Epidermal melanocyte (primary cell): Measurements from ENCODE around the gene ZSWIM5.
"Not testable (repeated sequence)": the region's sequence is repeated elsewhere in the genome, so short reads cannot be mapped to it uniquely, and the experiment has no call there.

Experiments used
- DNase-seq: peaks from one replicate; pipeline ENCODE4 v3.0.0; 2011; ENCODE audit warnings: low spot score; ENCODE audit not compliant: insufficient read length

ZSWIM5 gene

DNA sequence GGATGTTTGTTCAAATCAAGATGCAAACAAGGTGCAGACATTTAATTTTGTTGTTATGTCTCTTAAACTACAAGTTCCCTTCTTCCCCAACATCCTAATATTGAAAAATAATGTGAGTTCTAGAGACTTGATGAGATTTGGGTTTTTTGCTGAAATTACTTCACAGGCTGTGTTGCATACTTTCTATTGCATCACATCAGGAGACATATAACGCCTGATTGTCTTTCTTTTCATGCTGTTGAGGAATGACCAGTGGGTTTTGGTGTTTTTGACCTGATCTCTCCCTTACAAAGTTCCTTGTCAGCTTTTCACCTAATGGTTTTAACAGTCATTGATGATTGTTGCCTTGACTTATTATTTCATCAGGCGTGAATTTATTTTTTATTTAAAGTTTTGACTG lies 111.0 kb downstream of the ZSWIM5 start:
- DNase-seq: no peak

DNA sequence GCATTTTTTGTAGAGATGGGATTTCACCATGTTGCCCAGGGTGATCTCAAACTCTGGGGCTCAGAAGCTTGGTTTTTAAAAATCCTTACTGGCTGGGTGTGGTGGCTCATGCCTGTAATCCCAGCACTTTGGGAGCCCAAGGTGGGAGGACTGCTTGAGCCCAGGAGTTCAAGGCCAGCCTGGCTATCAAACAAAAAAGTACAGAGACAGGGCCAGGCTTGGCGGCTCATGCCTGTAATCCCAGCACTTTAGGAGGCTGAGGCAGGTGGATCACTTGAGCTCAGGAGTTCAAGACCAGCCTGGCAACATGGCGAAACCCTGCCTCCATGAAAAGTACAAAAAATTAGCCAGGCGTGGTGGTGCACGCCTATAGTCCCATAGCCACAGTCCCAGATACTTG lies 112.0 kb downstream of the ZSWIM5 start:
- DNase-seq: not testable (repeated sequence)

DNA sequence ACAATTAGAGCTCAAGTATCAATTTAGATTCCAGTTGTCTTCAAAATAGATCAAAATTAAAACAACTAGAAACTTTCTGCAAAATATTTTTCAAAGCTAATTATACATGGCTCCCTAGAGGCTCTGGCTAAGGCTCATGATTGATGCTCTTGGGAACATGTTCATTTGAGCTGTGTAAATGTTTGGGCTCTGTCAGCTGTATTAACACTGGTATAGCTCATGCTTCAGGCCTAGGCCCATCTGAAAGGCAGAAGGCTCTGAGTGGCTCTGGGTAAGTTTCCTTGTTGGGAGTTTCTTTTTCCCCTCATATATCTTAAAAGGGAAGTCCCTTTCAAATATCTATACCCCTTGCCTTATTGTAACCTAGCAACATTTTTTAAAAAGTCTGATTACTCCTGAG lies 113.1 kb downstream of the ZSWIM5 start:
- DNase-seq: no peak

DNA sequence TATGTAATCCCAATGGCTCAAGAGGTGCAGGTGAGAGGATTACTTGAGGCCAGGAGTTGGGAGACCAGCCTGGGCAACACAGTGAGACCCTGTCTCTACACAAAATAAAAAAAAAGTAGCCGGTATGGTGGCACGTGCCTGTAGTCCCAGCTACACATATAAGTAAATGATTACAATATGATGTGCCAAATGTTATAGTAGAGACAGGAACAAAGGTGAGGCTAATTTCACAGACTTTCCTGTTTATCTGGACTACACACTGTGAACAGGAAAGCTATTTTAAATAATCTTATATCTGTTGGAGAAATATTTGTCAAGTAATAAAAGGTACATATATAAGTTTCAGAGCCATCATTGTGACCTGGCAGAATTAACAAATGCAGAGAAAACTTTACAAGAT lies 116.7 kb downstream of the ZSWIM5 start:
- DNase-seq: no peak

DNA sequence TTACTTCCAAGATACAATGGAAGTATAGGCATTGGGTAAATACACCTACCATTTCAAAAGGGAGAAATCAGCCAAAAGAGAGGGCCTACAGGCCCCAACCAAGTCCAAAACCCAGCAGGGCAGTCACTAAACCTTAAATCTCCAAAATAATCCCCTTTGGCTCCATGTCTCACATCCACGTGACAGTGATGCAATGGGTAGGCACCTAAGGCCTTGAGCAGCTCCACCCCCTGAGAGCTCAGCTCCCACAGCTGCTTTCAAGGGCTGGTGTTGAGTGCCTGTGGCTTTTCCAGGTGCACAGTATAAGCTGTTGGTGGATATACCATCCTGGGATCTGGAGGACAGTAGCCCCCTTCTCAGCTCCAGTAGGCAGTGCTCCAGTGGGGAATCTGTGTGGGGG lies 121.8 kb downstream of the ZSWIM5 start:
- DNase-seq: no peak

DNA sequence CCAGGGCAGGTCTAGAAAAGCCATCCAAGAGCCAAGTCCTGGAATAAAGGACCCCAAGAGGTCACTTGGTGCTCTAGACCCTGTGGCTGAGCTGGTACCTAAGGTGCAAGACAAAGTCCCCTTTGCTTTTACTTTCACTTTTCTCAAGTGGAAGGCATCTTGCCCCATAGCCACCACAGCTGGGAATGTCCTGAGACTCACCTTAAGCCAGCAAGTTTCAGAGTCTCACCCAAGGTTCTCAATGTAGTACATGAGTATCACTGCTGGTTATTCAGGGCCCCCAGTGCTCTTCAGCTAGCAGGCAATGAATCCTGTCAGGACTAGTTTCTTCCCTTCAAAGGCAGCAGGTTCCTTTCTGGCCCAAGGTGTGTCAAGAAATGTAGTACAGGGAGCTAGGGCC lies 126.9 kb downstream of the ZSWIM5 start:
- DNase-seq: no peak

DNA sequence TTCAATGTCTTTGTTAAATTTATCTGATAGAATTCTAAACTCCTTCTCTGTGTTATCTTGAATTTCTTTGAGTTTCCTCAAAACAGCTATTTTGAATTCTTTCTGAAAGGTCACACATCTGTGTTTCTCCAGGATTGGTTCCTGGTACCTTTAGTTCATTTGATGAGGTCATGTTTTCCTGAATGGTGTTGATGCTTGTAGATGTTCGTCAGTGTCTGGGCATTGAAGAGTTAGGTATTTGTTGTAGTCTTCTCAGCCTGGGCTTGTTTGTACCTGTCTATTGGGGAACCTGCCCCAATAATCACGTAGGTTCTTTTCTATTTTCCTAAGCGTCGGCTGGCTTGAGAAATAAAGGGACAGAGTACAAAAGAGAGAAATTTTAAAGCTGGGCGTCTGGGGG lies 129.4 kb downstream of the ZSWIM5 start:
- not testable (repeated sequence) for DNase-seq

DNA sequence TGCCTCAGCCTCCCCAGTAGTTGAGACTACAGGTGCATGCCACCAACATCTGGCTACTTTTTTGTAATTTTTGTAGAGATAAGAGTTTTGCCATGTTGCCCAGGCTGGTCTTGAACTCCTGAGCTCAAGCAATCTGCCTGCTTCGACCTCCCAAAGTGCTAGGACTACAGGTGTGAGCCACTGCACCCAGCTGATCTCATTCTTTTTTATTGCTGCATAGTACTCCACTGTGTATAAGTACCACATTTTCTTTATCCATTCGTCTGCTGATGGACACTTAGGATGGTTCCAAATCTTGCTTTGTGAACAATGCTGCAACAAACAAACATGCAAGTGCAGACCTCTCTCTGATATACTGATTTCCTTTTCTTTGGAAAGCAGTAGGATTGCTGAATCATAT lies 134.8 kb downstream of the ZSWIM5 start:
- no peak for DNase-seq

DNA sequence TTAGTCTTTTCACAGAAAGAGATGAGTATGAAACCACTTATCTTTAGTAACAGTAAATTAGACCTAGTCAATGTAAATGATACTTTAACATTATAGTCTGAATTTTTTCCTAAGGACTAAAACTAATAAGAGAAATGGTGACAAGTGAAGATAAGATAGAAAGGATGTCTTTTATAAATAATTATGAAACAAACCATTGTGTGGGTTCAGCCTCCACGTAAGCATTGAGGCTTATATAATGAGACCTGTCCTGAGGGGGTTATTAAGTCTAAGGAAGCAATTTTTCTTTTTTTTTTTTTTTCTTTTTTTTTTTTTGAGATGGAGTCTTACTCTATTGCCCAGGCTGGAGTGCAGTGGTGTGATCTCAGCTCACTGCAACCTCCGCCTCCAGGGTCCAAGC lies 138.6 kb downstream of the ZSWIM5 start:
- DNase-seq: no peak

DNA sequence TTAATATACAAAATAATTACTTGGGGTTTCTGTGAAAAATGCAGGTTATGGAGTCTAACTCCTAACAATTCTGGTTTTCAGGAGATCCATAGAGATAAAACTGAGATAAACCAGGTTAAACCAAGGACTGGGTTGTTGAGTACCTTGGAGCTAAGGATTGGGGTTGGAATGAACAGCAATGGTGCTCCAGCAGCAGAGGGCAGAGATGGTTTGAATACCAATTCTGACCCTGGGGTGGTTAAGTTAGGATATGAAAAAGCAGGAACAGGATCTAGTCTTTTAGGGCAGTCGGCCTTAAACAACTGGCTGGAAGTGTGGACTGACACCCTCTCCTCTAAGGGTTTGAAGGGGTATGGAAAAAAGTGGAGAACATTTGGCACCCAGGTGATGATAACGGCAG lies 141.3 kb downstream of the ZSWIM5 start:
- DNase-seq: no peak

DNA sequence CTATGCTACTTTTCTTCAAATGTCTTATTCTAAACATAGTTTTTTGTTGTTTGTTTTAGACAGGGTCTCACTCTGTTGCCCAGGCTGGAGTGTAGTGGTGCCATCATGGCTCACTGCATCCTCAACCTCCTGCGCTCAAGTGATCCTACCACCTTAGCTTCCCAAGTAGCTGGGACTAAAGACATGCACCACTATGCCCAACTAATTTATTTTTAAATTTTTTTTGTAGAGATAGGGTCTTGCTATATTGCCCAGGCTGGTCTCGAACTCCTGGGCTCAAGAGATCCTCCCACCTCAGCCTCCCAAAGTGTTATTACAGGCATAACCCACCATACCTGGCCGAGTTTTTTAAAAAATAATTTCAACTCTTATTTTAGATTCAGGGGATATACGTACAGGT lies 143.9 kb downstream of the ZSWIM5 start:
- DNase-seq: not testable (repeated sequence)

DNA sequence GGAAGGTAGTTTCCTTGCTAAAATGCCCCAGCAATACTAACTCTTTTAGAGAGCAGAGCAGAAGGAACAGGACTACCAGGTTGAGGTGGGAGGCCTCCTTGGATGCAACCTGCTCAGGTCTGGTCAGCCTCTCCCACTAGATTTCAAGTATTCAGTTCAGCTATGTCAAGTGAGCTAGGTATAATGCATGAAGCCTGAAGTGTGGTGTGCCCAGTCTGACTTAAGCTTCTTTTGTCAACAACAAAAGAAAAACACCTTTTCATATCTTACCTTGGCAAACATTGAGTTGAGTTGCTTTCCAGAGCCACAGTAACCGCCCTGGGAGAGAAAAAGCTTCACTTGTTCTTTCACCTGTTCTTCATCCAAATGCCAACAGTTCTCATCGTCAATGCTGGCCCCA lies 146.6 kb downstream of the ZSWIM5 start:
- no peak for DNase-seq

DNA sequence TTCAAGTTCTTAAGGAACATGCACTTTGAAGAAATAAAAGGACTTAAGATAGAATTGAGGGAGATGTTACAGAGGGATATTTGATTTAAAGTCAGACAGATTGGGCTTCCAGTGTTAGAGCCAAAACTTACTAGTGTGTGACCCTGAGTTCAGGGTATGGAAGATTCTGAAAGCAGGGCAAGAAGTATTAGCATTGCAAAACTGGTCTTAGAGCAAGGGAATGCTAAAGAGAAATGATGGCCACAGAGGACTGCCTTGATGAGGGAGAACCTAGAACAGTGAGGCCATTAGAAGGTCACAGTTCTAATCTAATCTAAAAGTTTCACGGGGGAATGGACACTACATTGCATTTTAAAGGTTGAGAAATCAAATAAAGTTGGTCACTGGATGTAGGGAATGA lies 148.9 kb downstream of the ZSWIM5 start:
- no peak for DNase-seq

DNA sequence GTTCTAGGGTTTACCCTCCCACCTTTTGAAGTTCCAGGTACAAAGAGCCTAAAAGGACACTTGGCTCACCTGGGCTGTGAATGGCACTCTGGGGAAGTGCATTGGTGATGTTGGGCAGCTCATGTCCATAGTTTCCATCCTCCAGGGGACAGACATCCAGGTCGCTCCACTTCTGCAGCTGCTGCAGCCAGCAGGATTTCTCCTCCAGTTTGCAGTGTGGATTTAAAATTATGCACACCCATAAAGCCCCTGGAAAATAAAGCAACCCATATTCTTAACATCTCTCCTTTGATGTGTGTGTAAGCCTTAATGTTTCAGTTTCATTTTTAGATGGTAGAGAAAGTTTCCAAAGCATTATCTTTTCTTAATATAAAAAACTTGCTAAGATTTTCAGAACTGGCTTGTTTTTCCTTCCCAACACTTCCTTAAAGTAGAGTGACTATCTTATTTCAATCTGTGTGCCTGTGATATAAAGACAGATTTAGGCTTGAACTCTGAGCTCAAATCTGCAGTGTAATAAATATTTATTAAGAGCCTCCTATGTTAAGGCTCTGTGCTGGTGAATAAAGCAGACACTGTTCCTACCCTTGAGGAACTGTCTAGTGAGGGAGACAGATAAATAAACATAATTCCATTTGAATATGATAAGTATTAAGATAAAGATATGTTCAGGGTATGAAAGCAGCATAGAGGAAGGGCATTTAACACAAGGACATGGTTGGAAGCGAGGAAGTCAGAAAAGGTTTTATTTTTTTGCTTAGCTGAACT lies 155.2 kb downstream of the ZSWIM5 start:
- DNase-seq: no peak

DNA sequence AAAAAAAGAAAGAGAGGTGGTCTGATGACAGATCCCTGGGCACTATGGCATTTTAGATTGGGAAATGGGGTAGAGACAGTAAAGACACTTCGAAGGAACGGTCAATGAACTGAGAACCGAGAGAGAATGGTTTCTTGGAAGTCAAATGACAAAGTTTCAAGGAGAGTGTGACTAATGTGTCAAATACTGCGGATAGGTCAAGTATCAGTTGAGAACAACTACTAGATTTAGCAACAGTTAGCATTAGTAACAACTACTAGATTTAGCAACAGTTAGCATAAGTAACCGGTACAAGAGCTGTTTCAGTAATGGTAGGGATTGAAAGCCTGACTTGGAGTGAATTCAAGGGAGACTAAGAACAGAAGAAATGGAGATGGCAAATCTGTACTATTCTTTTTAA lies 159.4 kb downstream of the ZSWIM5 start:
- DNase-seq: no peak

DNA sequence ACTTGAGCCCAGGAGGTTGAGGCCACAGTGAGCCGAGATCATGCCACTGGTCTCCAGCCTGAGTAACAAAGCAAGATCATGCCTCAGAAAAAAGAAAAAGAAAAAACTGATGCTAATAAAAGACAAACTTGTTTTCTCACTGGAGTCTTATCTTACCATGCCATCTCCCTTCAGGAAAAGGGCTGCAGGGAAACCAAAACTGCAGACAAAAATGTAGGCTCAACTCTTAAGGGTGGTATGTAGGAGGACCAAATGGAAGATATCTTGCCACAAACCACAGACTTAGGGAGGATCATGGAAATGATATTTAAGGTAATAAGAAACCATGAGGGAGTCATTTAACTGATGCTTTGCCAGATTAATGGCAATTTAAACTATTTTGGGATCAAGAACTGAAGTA lies 161.5 kb downstream of the ZSWIM5 start:
- no peak for DNase-seq

DNA sequence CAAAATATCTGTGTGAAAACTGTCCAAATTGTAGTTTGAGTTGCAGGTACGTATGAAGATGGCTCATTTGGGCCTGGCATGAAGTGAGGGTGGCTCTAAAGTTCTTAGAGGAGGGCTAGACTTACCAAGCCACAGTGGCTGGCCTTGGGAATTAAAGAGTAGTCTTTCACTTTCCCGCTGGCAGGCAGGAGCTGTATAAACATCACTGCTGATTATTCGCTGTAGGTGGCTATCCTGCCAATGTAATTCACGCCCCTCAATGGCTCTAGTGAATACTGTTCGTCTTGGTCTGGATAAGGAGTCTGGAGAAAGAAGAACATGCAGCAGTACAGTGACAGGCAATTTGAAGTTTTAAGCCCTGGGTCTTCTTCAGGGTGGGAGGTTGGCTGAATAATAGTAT lies 163.3 kb downstream of the ZSWIM5 start:
- no peak for DNase-seq

DNA sequence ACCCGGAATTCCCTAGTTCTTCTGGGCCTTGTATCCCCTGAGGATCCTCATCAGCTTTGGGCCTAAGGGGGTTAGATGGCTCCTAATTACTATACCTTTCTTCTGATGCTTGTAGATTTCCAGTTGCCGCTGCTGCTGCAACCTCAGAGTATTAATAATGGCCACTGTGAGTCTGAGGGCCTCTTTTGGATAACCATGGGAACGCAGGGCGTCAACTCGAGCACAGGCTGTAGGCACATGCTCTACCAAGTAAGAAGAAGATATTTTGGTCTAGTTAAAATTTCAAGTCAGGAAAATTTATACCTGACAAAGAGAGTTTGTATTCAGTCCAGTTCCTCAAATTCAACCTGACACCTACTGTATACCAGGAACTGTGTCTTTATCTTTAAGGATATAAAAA lies 166.1 kb downstream of the ZSWIM5 start:
- no peak for DNase-seq

DNA sequence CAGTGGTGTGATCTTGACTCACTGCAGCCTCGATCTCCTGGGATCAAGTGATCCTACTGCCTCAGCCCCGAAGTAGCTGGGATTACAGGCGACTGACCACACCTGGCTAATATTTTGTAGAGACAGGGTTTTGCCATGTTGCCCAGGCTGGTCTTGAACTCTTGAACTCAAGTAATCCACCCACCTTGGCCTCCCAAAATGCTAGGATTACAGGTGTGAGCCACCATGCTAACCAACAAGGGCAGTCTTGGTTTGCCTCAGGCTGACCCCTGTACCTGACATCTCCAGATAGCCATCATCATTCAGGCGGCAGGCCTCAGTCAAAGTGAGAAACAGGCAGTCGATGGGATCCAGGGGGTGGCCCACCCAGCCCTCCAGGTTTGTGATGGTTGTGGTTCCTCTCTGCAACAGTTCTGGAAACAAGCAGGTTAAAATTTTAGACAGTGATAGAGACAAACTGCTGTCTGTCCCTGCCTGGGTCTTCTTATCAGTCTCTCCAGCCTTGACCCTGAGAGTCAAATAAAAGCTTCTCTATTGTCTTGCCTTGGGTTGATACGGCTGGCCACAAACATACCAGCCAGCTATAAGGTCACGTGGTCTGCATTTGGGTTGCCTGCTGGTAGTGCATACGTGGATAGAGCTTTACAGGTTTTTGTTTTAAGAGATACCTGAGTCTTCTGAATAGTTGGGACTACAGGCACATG lies 167.6 kb downstream of the ZSWIM5 start:
- DNase-seq: no peak

DNA sequence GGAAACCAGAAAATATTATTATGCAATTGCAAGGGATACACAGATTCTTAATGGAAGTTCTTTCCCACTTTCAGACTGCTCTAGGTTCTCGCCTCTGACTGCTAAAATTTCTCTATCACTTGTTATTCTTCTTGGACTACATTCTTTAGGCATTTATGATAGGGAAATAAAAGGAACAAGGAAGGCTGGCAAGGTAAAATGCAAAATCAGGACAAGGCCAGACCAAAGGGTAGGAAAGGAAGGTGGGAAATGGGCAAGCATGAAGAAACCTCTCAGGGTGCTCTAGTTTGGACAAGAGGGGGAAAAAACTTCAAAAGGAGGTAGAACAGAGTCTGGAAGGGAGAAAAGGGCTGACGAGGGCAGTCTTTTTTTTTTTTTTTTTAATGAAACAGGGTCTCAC lies 168.2 kb downstream of the ZSWIM5 start:
- no peak for DNase-seq

DNA sequence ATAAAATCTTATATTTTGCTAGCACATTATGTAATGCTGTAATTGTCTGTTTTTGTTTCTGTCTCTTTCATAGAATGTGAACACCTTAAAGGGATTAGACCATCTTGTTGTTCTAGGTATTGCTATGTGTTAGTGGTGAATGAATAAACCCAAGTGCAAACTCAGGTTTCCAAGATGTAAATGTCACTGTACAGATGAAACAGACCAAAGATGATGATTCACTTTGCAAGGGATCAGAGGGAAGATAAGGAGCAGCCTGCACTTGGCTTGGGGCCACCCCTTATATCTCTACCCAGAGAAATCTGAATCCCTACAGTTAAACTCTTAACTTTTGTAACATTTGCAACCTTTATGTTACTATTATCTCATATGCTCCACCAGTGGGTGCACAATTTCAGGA lies 168.9 kb downstream of the ZSWIM5 start:
- no peak for DNase-seq

DNA sequence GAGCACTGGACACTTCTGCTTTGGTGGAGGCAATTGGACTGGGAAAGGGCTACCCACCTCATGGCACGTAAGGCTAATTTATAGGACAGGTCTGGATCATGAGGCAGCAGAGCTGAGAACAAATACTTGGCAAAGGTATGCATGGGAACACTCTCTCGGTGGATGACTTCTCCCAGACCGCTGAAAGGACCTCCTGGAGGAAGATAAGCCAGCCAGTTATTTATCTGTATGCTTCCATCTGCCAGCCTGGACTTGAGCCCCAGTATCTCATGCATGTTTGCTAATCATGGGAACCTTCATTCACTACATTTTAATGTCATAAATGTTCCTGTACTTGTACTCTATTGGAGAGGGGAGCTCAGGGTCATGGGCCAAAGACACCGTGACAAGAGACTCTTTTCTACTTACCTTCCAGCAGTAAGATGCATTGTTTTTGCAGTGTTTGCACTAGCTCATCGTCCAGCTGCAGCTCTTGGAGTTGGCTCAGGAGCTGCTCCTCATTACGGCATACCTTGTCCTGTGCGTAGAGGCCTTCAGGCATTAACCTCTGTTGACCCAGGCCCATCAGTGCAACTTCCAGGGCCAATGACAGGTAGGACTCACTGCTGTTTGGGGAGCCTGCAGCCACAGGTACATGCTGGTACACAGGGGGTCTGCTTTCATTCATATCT lies 170.6 kb downstream of the ZSWIM5 start:
- DNase-seq: no peak

DNA sequence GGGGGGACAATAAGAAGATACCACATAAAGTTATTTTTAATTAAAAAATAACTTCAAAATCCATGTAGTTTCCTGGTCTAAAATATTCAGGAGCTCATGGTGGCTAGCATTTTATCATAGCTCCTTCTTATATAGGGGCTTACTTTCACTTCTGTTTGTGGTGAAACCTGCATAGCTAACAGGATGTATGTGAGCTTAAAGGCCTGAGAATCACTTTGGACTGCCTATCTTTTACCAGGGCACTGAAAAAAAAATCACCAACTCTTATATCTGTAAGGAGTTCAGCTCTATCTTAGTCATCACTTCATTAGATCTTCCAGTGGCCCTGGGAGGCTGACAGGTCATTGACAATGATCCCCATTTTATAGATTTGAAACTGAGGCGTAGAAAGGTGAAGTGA lies 173.0 kb downstream of the ZSWIM5 start:
- no peak for DNase-seq
